ENCODE results near the gene CCND1. TPM values are rescaled to one million over a fixed set of nuclear protein-coding genes. Genes with fewer than 3 reads are reported as not detected.

CCND1 gene
- total RNA-seq, 1 experiment from 2014 or later: 346 TPM

- intact Hi-C loops (cut with micrococcal nuclease; ENCODE audit: unreplicated experiment): no loop called here
- Histone ChIP-seq H2AFZ (no peak overlapping the region), H3K4me1 (replicated peaks; ENCODE audit: insufficient read depth) (peaks cover 18% of the 10 kb centered on the region), H3K4me3 (no peak overlapping the region), H3K4me2 (no peak overlapping the region), H3K9me3 (ENCODE audit: insufficient read depth, low read depth) (no peaks in the 10 kb centered on the region), H3K79me2 (ENCODE audit: low read depth) (peaks cover 25% of the 10 kb centered on the region), H3K27ac (no peak overlapping the region), H4K20me1 (ENCODE audit: insufficient read depth) (peaks cover 66% of the 10 kb centered on the region), H3K9me2 (ENCODE audit: insufficient read depth) (no peaks in the 10 kb centered on the region), H3K36me3 (ENCODE audit: low read depth) (peaks cover 45% of the 10 kb centered on the region), H3F3A (ENCODE audit: insufficient read depth, low read depth) (peaks cover 78% of the 10 kb centered on the region), H3K27me3 (ENCODE audit: insufficient read depth, low read depth) (no peaks in the 10 kb centered on the region)
- no peak for DNase-seq
- BruUV-seq (replicated peaks): no TSS peak
- ChIA-PET CTCF (no interaction called here), POLR2A (ENCODE audit: unreplicated experiment) (no interaction called here)
- TF ChIP-seq EZH2 (IDR thresholded peaks at IDR 0.05; ENCODE audit: low read depth): no peak
- no peak for TF ChIP-seq CTCF (conservative IDR thresholded peaks at IDR 0.05)
Measured at GRCh38 chr11:69652999-69653398, 12.0 kb downstream of the CCND1 start.

- H3K27me3 ChIP-seq (ENCODE audit: insufficient read depth, low read depth): no peaks in the 10 kb centered on the region
- BruUV-seq (replicated peaks): no TSS peak
- no peak overlapping the region for H3K4me2 ChIP-seq
- intact Hi-C loops (cut with micrococcal nuclease; ENCODE audit: unreplicated experiment): no loop called here
- peaks cover 18% of the 10 kb centered on the region for H3K4me1 ChIP-seq (replicated peaks; ENCODE audit: insufficient read depth)
- H4K20me1 ChIP-seq (ENCODE audit: insufficient read depth): peaks cover 61% of the 10 kb centered on the region
- peak in 1 of 2 experiments; percentile 15 for DNase-seq
- ChIA-PET POLR2A (ENCODE audit: unreplicated experiment) (no interaction called here), CTCF (no interaction called here)
- peaks cover 73% of the 10 kb centered on the region for H3F3A ChIP-seq (ENCODE audit: insufficient read depth, low read depth)
- no peak overlapping the region for H3K4me3 ChIP-seq
- TF ChIP-seq EZH2 (IDR thresholded peaks at IDR 0.05; ENCODE audit: low read depth): no peak
- no peak for TF ChIP-seq CTCF (conservative IDR thresholded peaks at IDR 0.05)
- no peak overlapping the region for H3K27ac ChIP-seq
- peaks cover 20% of the 10 kb centered on the region for H3K79me2 ChIP-seq (ENCODE audit: low read depth)
- no peaks in the 10 kb centered on the region for H3K9me2 ChIP-seq (ENCODE audit: insufficient read depth)
- H2AFZ ChIP-seq: no peak overlapping the region
- H3K36me3 ChIP-seq (ENCODE audit: low read depth): peaks cover 40% of the 10 kb centered on the region
- no peaks in the 10 kb centered on the region for H3K9me3 ChIP-seq (ENCODE audit: insufficient read depth, low read depth)
Measured at GRCh38 chr11:69653406-69653960, 12.5 kb downstream of the CCND1 start.

- Histone ChIP-seq H3K9me2 (ENCODE audit: insufficient read depth) (no peaks in the 10 kb centered on the region), H3K79me2 (ENCODE audit: low read depth) (peaks cover 14% of the 10 kb centered on the region), H3K27ac (peak overlapping the region; percentile 2; the same call in 1 of the 2 replicates), H3K4me2 (peak overlapping the region; percentile 16), H3K9me3 (ENCODE audit: insufficient read depth, low read depth) (no peaks in the 10 kb centered on the region), H3K4me3 (no peak overlapping the region), H3F3A (ENCODE audit: insufficient read depth, low read depth) (peaks cover 67% of the 10 kb centered on the region), H3K4me1 (replicated peaks; ENCODE audit: insufficient read depth) (peaks cover 18% of the 10 kb centered on the region), H4K20me1 (ENCODE audit: insufficient read depth) (peaks cover 54% of the 10 kb centered on the region), H2AFZ (no peak overlapping the region), H3K36me3 (ENCODE audit: low read depth) (peaks cover 35% of the 10 kb centered on the region), H3K27me3 (ENCODE audit: insufficient read depth, low read depth) (no peaks in the 10 kb centered on the region)
- ChIA-PET POLR2A (ENCODE audit: unreplicated experiment) (no interaction called here), CTCF (no interaction called here)
- no TSS peak for BruUV-seq (replicated peaks)
- intact Hi-C loops (cut with micrococcal nuclease; ENCODE audit: unreplicated experiment): no loop called here
- DNase-seq: no peak
- TF ChIP-seq EZH2 (IDR thresholded peaks at IDR 0.05; ENCODE audit: low read depth): no peak
- no peak for TF ChIP-seq CTCF (conservative IDR thresholded peaks at IDR 0.05)
Measured at GRCh38 chr11:69654001-69654659, 13.2 kb downstream of the CCND1 start.

All from PC-9 (cell line).